ENCODE results near the gene RHAG.

DNA sequence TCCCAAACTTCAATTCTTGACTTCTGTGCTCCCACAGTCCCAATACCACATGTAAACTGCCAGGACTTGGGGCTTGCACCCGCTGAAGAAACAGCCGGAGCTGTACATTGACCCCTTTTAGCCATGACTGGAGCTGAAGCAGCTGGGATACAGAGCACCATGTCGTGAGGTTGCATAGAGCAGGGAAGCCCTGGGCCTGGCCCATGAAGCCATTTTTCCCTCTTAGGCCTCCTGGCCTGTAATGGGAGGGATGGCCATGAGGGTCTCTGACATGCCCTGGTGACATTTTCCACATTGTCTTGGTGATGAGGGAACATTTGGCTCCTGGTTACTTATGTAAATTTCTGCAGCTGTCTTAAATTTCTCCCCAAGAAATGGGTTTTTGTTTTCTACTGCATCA lies 9.8 kb downstream of the RHAG start:
- TF ChIP-seq GATA2 (IDR thresholded peaks at IDR 0.05; ENCODE audit: low read depth, low read length) (no peak), GATA3 (IDR thresholded peaks at IDR 0.05; ENCODE audit: low read depth, low read length) (no peak)

Measured in SH-SY5Y (cell line).